ENCODE data around the gene LRTM2. TPM values are rescaled to one million over a fixed set of nuclear protein-coding genes. Genes with fewer than 3 reads are reported as not detected.

LRTM2 gene
- total and polyA plus RNA-seq, 2 of the 4 experiments (the other 2 are of a cell fraction) = not detected

DNA sequence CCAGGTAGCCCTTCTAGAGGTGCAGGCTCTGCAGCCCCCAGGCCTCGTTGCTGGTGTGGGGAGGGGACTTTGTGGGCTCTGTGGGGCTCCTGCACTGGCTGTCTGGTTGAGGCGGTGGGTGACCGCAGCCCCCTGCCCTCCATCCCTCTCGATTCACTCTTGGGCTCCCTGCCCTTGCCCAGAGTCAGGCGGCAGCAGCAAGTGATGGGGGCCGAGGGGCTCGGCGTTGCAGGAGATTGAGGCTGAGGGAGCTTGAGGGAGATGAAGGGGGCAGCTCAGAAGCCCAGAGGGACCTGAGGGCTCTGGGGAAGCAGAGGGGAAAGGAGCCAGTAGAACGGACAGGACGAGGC is 9.5 kb upstream of the LRTM2 start:
- no peak overlapping the region for H3K56ac ChIP-seq (ENCODE audit: extremely low read depth, insufficient read depth, low read length)
- H3K4me1 ChIP-seq (ENCODE audit: control insufficient read depth, insufficient read depth, low read length) = no peaks in the 10 kb centered on the region; the same call in 1 of the 2 replicates
- no peak overlapping the region for H2BK15ac ChIP-seq (ENCODE audit: low read depth, low read length)
- dilution Hi-C loops (cut with HindIII; ENCODE audit: low sequenced_read_pairs, unreplicated experiment) (no loop called here), intact Hi-C loops (cut with micrococcal nuclease) (no loop called here), in situ Hi-C loops (cut with MboI; ENCODE audit: low sequenced_read_pairs) (loop anchor here (25.0 kb wide), 1 partner anchor 476 kb away; no protein-coding TSS in a partner anchor)
- H3K27ac ChIP-seq (ENCODE audit: insufficient read depth, low read length) = no peak overlapping the region
- H3K27me3 ChIP-seq (ENCODE audit: control insufficient read depth, insufficient read depth, low read length) = peaks cover 16% of the 10 kb centered on the region
- H2BK120ac ChIP-seq (ENCODE audit: low read depth, low read length) = no peak overlapping the region
- ChIA-PET POLR2A (ENCODE audit: unreplicated experiment) (no interaction called here), CTCF (no interaction called here)
- no peak overlapping the region for H3K9ac ChIP-seq (ENCODE audit: low read depth, low read length)
- no peak overlapping the region for H2BK20ac ChIP-seq (ENCODE audit: low read depth, low read length)
- no peak overlapping the region for H2AK5ac ChIP-seq (ENCODE audit: low read depth, low read length)
- H3K4ac ChIP-seq (ENCODE audit: low read depth, low read length) = no peak overlapping the region
- TF ChIP-seq RAD21 (IDR thresholded peaks at IDR 0.05; ENCODE audit: low read length) (no peak), RFX5 (IDR thresholded peaks at IDR 0.05; ENCODE audit: low read depth, low read length) (no peak), BHLHE40 (IDR thresholded peaks at IDR 0.05; ENCODE audit: low read depth, low read length) (no peak), MXI1 (IDR thresholded peaks at IDR 0.05; ENCODE audit: borderline replicate concordance, low read depth, low read length) (no peak)
- TF ChIP-seq, protein P1, sequence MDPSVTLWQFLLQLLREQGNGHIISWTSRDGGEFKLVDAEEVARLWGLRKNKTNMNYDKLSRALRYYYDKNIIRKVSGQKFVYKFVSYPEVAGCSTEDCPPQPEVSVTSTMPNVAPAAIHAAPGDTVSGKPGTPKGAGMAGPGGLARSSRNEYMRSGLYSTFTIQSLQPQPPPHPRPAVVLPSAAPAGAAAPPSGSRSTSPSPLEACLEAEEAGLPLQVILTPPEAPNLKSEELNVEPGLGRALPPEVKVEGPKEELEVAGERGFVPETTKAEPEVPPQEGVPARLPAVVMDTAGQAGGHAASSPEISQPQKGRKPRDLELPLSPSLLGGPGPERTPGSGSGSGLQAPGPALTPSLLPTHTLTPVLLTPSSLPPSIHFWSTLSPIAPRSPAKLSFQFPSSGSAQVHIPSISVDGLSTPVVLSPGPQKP (IDR thresholded peaks at IDR 0.05; ENCODE audit: borderline replicate concordance, low read depth, low read length) = no peak
- H3K18ac ChIP-seq (ENCODE audit: low read depth, low read length) = no peak overlapping the region
- H3K4me3 ChIP-seq (ENCODE audit: insufficient read depth, low read depth, low read length) = no peak overlapping the region
- H2AFZ ChIP-seq (replicated peaks; ENCODE audit: low read length, poor library complexity) = peak overlapping the region; percentile 89
- no peak overlapping the region for H3K4me2 ChIP-seq (ENCODE audit: low read depth, low read length)
- H3K14ac ChIP-seq (replicated peaks; ENCODE audit: low read depth, low read length) = no peak overlapping the region
- no peak overlapping the region for H2BK5ac ChIP-seq (ENCODE audit: low read depth, low read length, poor library complexity, severe bottlenecking)
- no TSS peak for BruUV-seq (replicated peaks)
- no peak overlapping the region for H4K8ac ChIP-seq (ENCODE audit: low read depth in 2 of 2, low read length in 2 of 2)
- H4K20me1 ChIP-seq (ENCODE audit: insufficient read depth, low read length) = no peaks in the 10 kb centered on the region
- ATAC-seq (ENCODE audit: low read depth) (no peak), DNase-seq (no peak)
- peaks cover 7% of the 10 kb centered on the region; the same call in 1 of the 2 replicates for H3K9me1 ChIP-seq (ENCODE audit: insufficient read depth, low read length)
- no peaks in the 10 kb centered on the region for H3K79me1 ChIP-seq (ENCODE audit: low read depth in 1 of 2, low read length in 2 of 2)
- no peaks in the 10 kb centered on the region for H3K36me3 ChIP-seq (ENCODE audit: control insufficient read depth, insufficient read depth, low read length)
- no peak overlapping the region for H4K5ac ChIP-seq (ENCODE audit: low read depth, low read length)
- no peak overlapping the region for H3K23ac ChIP-seq (ENCODE audit: low read depth, low read length)
- H3K9me3 ChIP-seq (ENCODE audit: control insufficient read depth, insufficient read depth, low read length) = no peaks in the 10 kb centered on the region
- 88% methylated on average over 2 of the region's 10 CpGs; no CpG with 5 or more reads in 1 of the 2 experiments for WGBS, 2 experiments (ENCODE audit: extremely low coverage in 2 of 2, insufficient read length in 1 of 2)
- H2AK9ac ChIP-seq (replicated peaks; ENCODE audit: low read depth, low read length, poor library complexity) = no peak overlapping the region
- no peak overlapping the region for H4K91ac ChIP-seq (ENCODE audit: insufficient read depth, low read depth, low read length)

Data from IMR-90 (cell line).